ENCODE results near the gene ARHGAP6. TPM values are rescaled to one million over a fixed set of nuclear protein-coding genes. Genes with fewer than 3 reads are reported as not detected.

The ARHGAP6 gene
- total RNA-seq, 2 experiments from 2014 or later: not detected

GRCh38 chrX:11135564-11136185 lies 530.0 kb downstream of the ARHGAP6 start:
- intact Hi-C loops (cut with micrococcal nuclease): loop anchor here (10.0 kb wide), 1 partner anchor 951 kb away; no protein-coding TSS in a partner anchor
- no peaks in the 10 kb centered on the region for H3K36me3 Mint-ChIP-seq (ENCODE audit: low read depth)
- H3K4me3 Mint-ChIP-seq: no peak overlapping the region
- ATAC-seq: no peak
- H3K4me1 Mint-ChIP-seq (ENCODE audit: low read depth): no peaks in the 10 kb centered on the region
- H3K27me3 Mint-ChIP-seq: no peaks in the 10 kb centered on the region
- TF ChIP-seq CTCF (IDR thresholded peaks at IDR 0.05): no peak
- no peak overlapping the region for H3K27ac Mint-ChIP-seq
- ChIA-PET POLR2A (no interaction called here), CTCF (interaction anchor here (1.0 to 1.2 kb wide), 2 partner anchors 9 to 945 kb away, joined by 3 read pairs; no protein-coding TSS in a partner anchor)
- no peaks in the 10 kb centered on the region for H3K9me3 Mint-ChIP-seq
- DNase-seq: no peak

- intact Hi-C loops (cut with micrococcal nuclease): loop anchor here (10.0 kb wide), 1 partner anchor 946 kb away; no protein-coding TSS in a partner anchor
- no peaks in the 10 kb centered on the region for H3K27me3 Mint-ChIP-seq
- no peak for TF ChIP-seq CTCF (IDR thresholded peaks at IDR 0.05)
- no peaks in the 10 kb centered on the region for H3K9me3 Mint-ChIP-seq
- H3K4me1 Mint-ChIP-seq (ENCODE audit: low read depth): no peaks in the 10 kb centered on the region
- ChIA-PET POLR2A (no interaction called here), CTCF (no interaction called here)
- no peak overlapping the region for H3K4me3 Mint-ChIP-seq
- no peaks in the 10 kb centered on the region for H3K36me3 Mint-ChIP-seq (ENCODE audit: low read depth)
- DNase-seq: no peak
- ATAC-seq: no peak
- no peak overlapping the region for H3K27ac Mint-ChIP-seq
Observed at GRCh38 chrX:11131146-11131545, 534.6 kb downstream of the ARHGAP6 start.

GRCh38 chrX:11130136-11130535 lies 535.6 kb downstream of the ARHGAP6 start:
- no peak for TF ChIP-seq CTCF (IDR thresholded peaks at IDR 0.05)
- intact Hi-C loops (cut with micrococcal nuclease): loop anchor here (10.0 kb wide), 1 partner anchor 945 kb away; no protein-coding TSS in a partner anchor
- ChIA-PET CTCF (no interaction called here), POLR2A (no interaction called here)
- no peak overlapping the region for H3K4me3 Mint-ChIP-seq
- ATAC-seq (no peak), DNase-seq (no peak)
- H3K36me3 Mint-ChIP-seq (ENCODE audit: low read depth): no peaks in the 10 kb centered on the region
- H3K9me3 Mint-ChIP-seq: no peaks in the 10 kb centered on the region
- H3K27ac Mint-ChIP-seq: no peak overlapping the region
- H3K4me1 Mint-ChIP-seq (ENCODE audit: low read depth): no peaks in the 10 kb centered on the region
- H3K27me3 Mint-ChIP-seq: no peaks in the 10 kb centered on the region

- Mint-ChIP-seq H3K4me3 (no peak overlapping the region), H3K4me1 (ENCODE audit: low read depth) (no peaks in the 10 kb centered on the region), H3K9me3 (no peaks in the 10 kb centered on the region), H3K36me3 (ENCODE audit: low read depth) (no peaks in the 10 kb centered on the region), H3K27me3 (no peaks in the 10 kb centered on the region), H3K27ac (no peak overlapping the region)
- no peak for ATAC-seq
- intact Hi-C loops (cut with micrococcal nuclease): loop anchor here (10.0 kb wide), 1 partner anchor 945 kb away; no protein-coding TSS in a partner anchor
- no peak for DNase-seq
- ChIA-PET POLR2A (no interaction called here), CTCF (no interaction called here)
- TF ChIP-seq CTCF (IDR thresholded peaks at IDR 0.05): no peak
Observed at GRCh38 chrX:11129534-11130105, 536.1 kb downstream of the ARHGAP6 start.

GRCh38 chrX:11125060-11125459 lies 540.7 kb downstream of the ARHGAP6 start:
- peaks cover 15% of the 10 kb centered on the region for H3K36me3 Mint-ChIP-seq (ENCODE audit: low read depth)
- H3K4me1 Mint-ChIP-seq (ENCODE audit: low read depth): no peaks in the 10 kb centered on the region
- no peaks in the 10 kb centered on the region for H3K9me3 Mint-ChIP-seq
- TF ChIP-seq CTCF (IDR thresholded peaks at IDR 0.05): no peak
- POLR2A ChIA-PET: no interaction called here
- DNase-seq (no peak), ATAC-seq (no peak)
- intact Hi-C loops (cut with micrococcal nuclease): no loop called here
- CTCF ChIA-PET: no interaction called here
- no peak overlapping the region for H3K27ac Mint-ChIP-seq
- no peak overlapping the region for H3K4me3 Mint-ChIP-seq
- H3K27me3 Mint-ChIP-seq: no peaks in the 10 kb centered on the region

Data from activated CD8-positive, alpha-beta T cell treated with anti-CD3 and anti-CD28 coated beads for 36 hours (primary cell).